HG02973 (cell line): ENCODE measurements around the gene CLEC2L.

Source experiments
- ATAC-seq: cut with Tn5 transposase; IDR thresholded peaks from one replicate; pipeline ENCODE4 v1.9.1; 2021; ENCODE audit warnings: moderate library complexity; ENCODE audit not compliant: unreplicated experiment

CLEC2L gene

DNA sequence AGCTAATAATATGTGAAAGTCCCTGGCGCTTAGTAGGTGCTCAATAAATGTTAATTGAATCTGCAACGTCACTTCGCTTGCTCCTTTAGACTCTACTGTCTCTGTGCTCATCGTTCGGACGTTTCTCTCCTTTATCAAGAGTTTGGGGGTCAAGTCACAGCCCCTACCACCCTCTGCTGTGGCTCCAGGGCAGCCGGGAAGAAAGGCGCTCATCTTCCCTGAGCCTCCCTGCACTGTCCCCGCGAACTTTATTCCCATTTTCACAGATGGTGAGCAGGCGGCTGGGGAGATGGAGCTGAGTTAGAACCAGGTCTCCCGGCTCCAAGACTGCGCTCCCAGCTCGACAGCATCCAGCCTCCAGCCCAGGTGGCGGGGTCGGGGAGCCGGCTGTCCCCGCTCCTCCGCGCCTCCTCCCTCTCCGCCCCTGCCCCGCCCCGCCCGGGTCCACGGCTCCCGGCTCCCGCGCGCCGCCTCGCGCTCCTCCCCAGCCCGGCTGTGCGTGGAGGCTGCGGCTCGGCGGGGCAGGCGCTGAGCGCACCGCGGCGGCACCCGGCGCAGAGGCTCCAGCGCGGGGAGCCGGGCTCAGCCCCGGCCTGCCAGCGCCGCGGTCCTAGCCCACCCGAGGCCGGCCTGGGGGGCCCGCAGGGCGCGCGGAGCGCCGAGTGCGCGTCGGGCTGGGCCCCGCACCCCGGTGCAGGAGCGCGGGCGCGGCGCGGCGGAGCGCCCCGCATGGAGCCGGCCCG lies at the start of gene CLEC2L:
Gene CLEC2L (plus strand): TSS at position 487 of the 743 bp plus-strand sequence. CDS start 243 bp downstream, at position 730.
- no peak for ATAC-seq

DNA sequence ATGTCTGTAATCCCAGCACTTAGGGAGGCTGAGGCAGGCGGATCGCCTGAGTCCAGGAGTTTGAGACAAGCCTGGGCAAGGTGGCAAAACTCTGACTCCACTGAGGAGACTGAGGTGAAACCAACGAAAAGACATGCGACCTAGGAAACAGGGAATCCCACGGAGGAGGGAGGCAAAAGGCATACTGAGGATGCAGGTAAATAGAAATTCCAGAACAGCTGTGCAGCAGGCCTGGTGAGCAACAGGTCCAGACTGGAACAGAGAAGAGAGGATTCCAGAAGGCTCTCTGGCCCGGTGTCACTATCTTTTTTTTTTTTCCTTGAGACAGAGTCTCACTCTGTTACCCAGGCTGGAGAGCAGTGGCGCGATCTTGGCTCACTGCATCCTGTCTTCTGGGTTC lies 47.3 kb upstream of the CLEC2L start:
- no peak for ATAC-seq

DNA sequence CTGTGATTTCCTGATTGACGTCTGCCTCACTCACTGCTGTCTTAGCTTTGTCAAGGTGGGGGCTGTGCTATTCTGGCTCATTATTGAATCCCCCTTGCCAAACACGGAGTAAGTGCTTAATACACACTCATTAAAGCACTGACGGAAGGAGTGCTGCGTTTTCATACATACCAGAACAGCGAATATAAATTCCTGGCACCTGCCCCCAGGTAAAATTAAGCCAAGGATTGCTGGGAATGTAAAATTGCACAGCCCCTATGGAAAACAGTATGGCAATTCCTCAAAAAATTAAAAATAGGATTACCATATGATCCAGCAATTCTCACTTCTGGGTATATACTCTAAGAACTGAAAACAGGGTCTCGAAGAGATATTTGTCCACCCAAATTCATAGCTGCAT lies 46.6 kb upstream of the CLEC2L start:
- no peak for ATAC-seq

DNA sequence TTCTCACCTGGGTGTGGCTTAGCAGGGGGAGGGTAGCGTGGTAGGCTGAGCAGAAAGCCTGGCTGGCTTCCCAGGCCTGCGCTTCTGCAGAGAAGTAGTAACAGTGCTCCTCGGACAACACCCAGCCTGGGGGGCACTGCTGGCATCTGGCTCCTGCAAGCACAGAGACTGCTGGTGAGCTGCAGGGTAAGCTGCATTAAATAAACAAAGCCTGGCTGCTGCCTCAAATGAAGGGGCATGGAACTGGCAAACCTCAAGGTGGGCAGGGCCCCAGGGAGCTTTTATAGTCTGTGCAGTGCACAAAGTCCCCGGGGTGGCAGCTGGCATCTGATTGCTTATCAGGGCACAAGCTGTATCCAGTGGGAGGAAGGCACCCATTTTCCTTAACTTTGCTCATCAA lies 43.9 kb upstream of the CLEC2L start:
- ATAC-seq: no peak

DNA sequence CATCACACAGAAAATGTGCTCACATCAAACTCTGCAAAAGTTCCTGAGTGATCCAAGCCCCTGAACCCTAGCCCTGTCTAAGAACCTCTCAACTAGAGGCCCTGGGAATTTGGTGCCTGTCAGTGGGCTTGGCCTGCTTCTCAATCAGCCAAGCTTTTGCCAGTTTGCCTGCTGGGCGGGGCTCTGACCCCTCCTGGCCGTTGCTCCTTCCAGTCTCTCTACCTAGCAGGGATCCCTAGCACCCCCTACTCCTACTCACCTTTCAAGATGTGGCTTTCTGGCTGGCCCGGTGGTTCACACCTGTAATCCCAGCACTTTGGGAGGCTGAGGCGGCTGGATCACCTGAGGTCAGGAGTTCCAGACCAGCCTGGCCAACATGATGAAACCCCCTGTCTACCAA lies 42.1 kb upstream of the CLEC2L start:
- ATAC-seq: no peak

DNA sequence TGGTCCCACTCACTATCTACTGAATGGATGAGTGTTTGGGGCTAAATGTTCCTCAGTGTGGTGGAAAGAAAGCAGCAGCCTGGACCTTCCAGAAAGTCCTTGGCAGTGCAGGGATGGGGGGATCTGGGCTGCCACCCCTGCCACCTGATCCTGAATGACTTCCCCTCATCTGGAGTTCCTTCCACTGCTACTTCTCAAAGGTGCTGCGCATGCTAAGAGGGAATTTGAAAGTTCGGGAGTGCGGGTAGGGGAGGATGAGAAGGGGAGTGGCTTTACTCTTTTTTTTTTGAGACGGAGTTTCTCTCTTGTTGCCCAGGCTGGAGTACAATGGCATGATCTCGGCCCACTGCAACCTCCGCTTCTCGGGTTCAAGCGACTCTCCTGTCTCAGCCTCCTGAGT lies 41.4 kb upstream of the CLEC2L start:
- ATAC-seq: no peak

DNA sequence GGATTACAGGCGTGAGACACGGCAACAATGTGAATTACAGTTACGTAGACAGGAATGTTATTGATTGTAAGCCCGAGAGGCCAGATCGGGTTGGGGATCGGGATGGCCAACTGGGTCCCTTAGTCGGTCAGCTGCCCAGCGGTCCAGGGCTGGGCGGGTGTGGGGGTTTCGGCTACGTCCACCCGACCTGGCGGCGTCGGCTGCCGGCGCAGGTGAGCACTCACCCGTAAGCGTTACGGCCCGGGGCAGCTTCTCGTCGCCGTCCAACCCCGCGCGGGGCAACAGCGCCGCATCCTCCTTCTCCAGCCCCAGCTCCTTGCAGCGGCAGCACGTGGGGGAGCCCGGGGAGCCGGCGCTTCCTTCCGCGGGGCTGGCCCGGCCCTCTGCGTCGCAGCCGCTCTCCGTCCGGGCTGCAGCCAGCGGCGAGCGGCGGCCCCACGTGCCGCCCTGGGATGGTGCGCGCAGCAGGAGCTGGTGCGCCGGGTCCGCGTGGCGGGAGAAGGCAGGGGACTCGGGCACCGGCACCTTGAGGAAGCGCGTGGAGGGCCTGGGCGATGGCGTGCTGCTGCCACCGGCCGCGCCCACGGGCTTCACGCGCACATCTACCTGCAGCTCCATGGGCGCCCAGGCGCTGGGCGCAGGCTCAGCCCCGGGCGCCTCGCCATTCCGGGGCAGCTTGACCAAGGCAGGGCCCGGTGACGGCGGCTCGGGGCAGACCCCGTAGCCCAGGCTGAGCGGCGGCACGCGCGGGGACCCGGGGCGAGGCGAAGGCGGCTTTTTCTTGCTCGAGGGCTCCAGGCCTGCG lies 40.6 kb upstream of the CLEC2L start:
- ATAC-seq: peak; percentile 18

DNA sequence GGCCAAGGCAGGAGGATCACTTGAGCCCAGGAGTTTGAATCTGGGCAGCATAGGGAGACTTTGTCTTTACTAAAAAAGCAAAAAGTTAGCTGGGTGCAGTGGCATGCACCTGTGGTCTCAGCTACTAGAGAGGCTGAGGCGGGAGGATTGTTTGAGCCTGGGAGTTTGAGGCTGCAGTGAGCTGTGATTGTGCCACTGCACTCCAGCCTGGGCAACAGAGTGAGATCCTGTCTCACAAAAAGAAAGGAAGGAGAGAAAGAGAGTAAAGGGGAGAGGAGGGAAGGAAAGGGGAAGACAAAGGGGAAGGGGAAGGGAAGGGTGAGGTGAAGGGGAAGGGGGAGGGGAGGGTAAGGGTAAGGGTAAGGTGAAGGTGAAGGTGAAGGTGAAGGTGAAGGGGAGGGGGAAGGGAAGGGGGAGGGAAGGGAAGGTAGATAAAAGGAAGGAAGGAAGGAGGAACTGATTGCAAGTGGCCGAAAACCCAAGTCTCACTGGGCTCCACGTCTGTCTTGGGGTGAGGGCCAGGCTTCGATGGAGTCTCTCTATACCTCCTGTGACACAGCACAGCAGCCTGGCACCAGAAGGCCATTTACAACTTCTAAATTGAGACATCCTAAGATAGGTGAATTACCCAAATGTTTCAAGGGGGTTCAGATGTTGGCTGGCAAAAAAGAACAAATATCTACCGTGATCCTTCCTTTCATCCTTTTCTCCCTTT lies 36.0 kb upstream of the CLEC2L start:
- ATAC-seq: no peak

DNA sequence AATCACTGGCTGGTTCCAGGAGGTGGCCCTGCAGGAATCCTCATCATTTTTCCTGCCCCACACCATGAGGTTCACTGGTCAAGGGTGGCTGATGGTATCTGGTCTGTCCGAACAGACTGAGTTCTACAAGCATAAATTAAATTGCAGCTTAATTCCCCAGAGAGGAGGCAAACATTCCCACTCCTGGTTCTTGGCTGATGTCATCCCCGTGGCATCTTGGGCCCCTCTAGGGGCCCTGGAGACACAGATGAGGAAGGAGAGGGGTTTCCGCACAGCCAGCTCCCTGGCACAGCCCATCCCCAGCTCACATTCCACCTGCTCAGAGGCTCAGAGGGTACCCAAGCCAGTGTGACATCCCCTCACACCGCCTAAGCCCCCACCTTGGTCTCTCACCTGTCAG lies 34.7 kb upstream of the CLEC2L start:
- no peak for ATAC-seq

DNA sequence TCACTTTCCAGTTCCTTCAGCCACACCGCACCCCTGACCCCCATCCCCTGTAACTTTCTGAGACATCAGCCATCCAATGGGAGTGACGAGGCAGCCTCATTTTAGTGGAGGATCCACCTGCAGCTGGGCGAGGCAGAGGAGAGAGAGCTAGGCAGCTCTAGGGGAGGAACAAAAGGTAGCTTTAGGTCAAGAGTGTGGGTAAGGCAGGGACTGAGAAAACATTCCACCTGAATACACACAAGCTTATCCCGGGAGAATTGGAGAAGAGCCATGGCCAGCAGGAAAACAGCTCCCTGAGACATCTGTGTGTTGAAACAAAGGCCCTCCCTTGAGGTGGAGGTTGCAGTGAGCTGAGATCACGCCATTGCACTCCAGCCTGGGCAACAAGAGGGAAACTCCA lies 33.4 kb upstream of the CLEC2L start:
- no peak for ATAC-seq

DNA sequence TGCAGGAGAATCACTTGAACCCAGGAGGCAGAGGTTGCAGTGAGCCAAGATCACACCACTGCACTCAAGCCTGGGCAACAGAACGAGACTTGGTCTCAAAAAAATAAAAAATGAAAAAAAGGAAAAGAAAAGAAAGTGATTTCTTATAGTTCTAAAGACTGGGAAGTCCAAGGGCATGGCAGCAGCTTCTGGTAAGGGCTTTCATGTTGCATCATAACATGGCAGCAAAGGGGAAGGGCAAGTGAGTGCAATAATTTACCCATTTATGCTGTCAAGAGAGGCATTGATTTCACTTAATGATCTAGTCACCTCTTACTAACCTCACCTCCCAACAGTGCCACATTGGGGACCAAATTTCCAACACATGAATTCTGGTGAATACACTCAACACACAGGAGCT lies 31.2 kb upstream of the CLEC2L start:
- ATAC-seq: no peak

DNA sequence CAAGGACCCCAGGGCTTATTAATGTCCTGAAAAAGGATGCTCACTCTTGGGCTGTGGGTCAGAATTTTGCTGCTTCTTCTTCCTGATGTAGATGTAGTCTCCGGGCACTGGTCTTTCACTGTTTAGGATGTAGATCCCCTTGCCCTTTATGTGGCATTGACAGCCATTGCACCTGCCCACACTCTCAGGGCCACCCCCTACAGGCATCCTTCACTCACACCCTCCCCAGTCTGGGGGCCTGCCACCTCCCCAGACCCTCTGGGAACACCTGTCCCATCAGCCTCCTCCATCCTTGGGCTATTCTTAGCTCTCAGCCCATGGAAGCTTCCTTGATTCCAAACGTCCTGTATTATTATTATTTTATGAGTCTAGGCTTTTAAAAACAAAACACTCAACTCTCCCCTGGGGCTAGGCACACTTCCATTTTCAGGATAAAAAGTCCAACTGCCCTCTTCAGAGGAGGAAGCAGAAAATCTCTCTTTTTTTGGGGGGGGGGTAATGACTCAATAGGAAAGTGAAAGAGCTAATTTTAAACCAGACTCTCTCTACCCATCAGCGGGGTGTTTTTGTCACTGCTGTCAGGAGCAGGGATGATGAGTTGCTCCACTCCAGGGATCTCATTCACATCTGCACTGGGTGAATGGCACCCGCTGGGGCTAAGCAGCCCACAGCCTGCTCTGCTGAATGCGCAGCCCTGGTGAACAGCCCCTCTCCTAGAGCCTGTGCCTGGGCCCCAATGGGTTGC lies 28.5 kb upstream of the CLEC2L start:
- ATAC-seq: peak; percentile 83

DNA sequence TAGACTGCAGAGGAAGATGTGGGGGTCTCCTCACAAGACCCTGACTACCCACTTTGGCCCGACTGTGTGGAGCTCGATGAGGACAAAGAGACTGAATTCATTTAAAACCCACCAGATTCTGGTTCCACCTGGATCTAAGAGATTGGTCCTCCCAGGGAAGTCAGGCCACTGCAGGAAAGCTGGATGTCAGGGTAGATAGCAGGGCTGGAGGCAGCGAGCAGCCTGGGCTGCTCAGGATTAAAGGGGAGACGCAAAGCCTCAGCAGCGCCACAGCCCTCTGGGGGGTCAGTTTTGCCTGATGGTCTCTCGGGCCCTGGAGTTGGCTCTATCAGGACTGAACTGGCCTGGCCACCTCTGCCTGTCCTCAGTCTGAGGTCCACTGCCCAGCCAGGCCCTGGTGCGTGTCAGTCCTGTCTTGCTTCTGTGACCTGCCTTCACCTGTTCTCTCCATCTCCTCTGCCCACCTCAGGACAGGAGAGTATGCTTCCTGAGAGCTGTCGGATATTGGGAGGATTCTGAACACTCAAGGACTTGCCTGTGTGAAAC lies 27.8 kb upstream of the CLEC2L start:
- ATAC-seq: peak; percentile 6

DNA sequence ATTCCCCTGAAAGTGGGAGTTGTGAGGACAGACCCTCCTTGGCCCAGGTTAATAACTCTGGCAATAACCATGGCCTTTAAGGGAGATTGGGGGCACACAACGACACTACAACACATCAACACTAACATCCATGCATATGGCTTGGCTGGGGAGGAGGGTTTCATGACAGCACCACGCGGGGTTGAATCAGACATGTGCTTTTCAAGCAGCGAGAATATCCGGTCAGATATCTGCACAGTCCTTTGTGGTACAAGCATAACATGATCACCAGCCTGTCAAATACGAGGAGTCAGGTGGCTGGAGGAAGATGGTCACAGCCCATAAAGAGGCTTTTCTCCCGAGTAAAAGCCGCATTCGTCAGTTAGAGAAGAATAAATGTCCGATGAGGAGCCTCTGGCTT lies 27.0 kb upstream of the CLEC2L start:
- ATAC-seq: no peak

DNA sequence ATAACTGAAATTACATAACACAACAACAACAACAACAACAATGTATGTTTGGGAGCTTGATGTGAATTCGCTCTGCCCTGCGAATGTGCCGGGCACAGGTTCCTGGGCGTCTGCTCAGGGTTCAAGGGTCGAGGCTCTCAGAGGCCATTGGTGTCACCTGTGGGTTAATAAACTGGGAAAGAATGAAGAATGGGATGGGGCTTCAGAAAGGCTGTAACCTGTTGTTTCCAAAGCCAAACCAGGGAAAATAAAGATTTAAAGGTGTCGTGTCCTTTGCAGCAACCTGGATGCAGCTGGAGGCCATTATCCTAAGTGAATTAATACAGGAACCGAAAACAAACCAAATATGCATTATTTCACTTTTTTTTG lies 22.7 kb upstream of the CLEC2L start:
- ATAC-seq: no peak

DNA sequence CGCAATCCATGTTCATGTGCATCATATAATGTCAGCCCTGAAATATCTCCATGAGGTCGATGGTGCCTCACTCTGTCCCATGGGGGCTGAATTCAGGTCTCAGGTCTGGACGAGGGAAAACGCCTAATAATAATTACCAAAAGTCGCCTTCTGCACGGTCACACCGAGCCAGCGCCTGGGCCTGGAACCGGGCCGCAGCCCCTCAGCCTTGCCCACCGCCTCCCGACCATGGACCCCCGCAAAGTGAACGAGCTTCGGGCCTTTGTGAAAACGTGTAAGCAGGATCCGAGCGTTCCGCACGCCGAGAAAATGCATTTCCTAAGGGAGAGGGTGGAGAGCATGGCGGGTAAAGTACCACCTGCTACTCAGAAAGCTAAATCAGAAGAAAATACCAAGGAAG lies 21.3 kb upstream of the CLEC2L start:
- ATAC-seq: no peak

DNA sequence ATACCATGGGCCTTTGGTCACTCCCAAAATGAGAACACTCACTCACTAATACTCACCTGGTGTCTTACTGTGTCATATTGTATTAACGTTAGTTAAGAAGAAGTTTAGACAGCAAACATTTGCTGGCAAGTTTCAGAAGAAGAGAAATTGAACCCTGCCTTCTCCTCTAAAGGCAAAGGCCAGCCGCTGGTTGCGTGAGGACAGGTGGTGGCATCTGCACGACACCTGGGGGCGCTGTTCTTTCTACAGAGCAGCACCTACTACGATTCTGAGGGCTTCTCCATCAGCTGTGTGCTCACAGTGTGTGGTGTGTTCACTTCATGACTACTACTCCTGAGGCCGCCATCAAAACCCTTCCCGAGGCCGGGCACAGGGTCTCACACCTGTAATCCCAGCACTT lies 17.9 kb upstream of the CLEC2L start:
- no peak for ATAC-seq

DNA sequence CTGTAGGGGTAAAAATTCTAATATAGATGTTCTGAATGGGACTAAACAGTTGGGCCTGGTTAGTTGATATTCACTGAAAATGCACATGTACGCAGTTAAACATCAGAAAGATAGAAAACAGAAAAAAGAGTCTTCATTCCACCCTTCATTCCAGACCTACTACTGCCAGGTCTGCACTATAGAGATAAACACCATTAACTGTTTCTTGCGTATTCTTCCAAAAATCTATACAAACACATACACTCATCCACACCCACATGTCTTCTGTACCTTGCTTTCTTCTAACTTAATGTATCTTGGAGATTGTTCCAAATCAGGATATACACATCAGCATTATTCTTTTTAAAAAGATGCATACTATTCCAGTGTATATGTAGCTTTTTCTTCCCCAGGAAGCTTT lies 13.9 kb upstream of the CLEC2L start:
- no peak for ATAC-seq

DNA sequence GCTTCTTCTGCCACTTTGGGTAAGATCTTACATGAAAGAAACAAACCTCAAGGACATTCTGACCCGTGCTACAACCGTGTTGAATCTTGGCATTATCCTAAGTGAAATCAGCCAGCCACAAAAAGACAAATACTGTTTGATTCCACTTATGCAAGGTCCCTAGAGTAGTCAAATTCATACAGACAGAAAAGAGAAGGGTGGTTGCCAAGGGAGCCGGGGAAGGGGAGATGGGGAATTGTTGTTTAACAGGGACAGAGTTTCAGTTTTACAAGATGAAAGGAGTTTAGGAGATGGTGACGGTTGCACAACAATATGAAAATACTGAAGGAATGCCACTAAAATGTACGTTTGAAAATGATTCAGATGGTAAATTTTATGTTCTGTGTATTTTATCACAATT lies 12.2 kb upstream of the CLEC2L start:
- no peak for ATAC-seq

DNA sequence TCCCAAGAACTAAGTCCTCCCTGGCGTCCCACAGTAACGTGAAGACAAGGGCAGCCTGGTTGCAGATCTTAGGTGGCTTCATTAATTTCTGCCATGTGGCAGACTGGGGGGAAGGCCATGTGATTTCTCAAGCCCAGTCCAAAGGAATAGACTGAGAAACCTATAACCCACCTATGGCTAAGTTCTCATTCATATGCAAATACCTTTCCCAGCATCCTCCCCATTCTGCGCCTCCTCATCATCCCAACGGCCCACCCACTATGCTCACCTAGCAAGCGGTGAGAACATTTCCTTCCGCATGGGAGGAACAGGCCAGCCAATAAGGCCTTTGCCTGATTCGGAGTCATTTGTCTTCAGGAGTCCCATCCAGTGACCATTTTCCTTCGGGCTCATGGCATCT lies 8.2 kb upstream of the CLEC2L start:
- ATAC-seq: no peak

DNA sequence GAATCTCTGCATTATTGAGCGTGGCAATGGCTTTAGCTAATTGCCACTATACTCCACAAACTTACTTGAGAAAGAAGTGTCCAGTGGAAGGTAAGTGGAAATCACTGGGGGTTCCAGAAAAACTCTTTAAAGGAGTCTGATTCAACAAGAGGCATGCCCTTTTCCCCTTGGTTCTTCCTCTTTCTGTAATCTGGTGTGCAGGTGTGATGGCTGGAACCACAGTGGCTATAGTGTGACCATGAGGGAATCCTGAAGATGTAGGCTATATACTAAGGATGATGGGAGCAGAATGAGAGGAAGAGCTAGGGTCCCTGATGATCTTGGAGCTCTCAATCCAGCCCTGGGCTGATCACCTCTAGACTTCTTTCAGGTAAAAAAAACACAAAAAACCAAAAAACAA lies 2.0 kb upstream of the CLEC2L start:
- ATAC-seq: no peak
